IMR-90 (cell line): ENCODE data around the gene MDFI. TPM values are rescaled to one million over a fixed set of nuclear protein-coding genes. Genes with fewer than 3 reads are reported as not detected.

ENCODE experiments used
- ATAC-seq: fragments of 200-7000 bp; cut with Tn5 transposase; 2 replicates; pipeline ENCODE4 v1.9.1; 2020; ENCODE audit warnings: low read depth, mild to moderate bottlenecking, moderate library complexity
- BruUV-seq: library from RNA; stranded (reverse); fragments of 400-500 nt; replicated peaks from 2 replicates; lab custom pipeline; 2021; lab: Mats Ljungman, UMichigan
- CTCF ChIA-PET: fragments of 300-600 bp; formaldehyde crosslinking; extraction: SDS; loops from one replicate; lab custom pipeline; 2021; ENCODE audit warnings: antibody characterized with exemption; lab: Yijun Ruan, JAX
- POLR2A ChIA-PET: fragments of 300-600 bp; sonication (Branson Sonifier 250); formaldehyde crosslinking; loops from one replicate; lab custom pipeline; 2022; ENCODE audit warnings: antibody characterized with exemption; ENCODE audit not compliant: unreplicated experiment; lab: Charles Lee
- DNase-seq: peaks from one replicate; pipeline ENCODE4 v3.0.0; 2013
- H2AFZ ChIP-seq: replicated peaks from 2 replicates; pipeline ENCODE3; 2013; ENCODE audit warnings: low read length, mild to moderate bottlenecking; ENCODE audit not compliant: poor library complexity
- H2AK5ac ChIP-seq: 2 replicates; pipeline ENCODE4 v1.6.1; 2013; ENCODE audit warnings: low read depth, low read length, inconsistent platforms
- H2AK9ac ChIP-seq: replicated peaks from 2 replicates; pipeline ENCODE3; 2013; ENCODE audit warnings: mild to moderate bottlenecking, low read depth, low read length, moderate library complexity; ENCODE audit not compliant: poor library complexity
- H2BK120ac ChIP-seq: 2 replicates; pipeline ENCODE4 v1.6.1; 2013; ENCODE audit warnings: low read depth, low read length, inconsistent platforms
- H2BK15ac ChIP-seq: 3 replicates; pipeline ENCODE4 v1.6.1; 2013; ENCODE audit warnings: low read depth, low read length, inconsistent platforms
- H2BK20ac ChIP-seq: 2 replicates; pipeline ENCODE4 v1.6.1; 2013; ENCODE audit warnings: low read depth, mild to moderate bottlenecking, inconsistent platforms, low read length, moderate library complexity
- H2BK5ac ChIP-seq: 2 replicates; pipeline ENCODE4 v1.6.1; 2013; ENCODE audit warnings: mild to moderate bottlenecking, low read depth, low read length, inconsistent platforms; ENCODE audit not compliant: poor library complexity, severe bottlenecking
- H3K14ac ChIP-seq: replicated peaks from 2 replicates; pipeline ENCODE4 v1.6.1; 2013; ENCODE audit warnings: low read depth, low read length, inconsistent platforms
- H3K18ac ChIP-seq: 2 replicates; pipeline ENCODE4 v1.6.1; 2013; ENCODE audit warnings: low read depth, low read length, control low read depth
- H3K23ac ChIP-seq: 2 replicates; pipeline ENCODE4 v1.6.1; 2013; ENCODE audit warnings: low read depth, low read length, inconsistent platforms
- H3K27ac ChIP-seq: 2 replicates; pipeline ENCODE4 v1.5.1; 2013; ENCODE audit warnings: mild to moderate bottlenecking, control low read depth, low read length; ENCODE audit not compliant: insufficient read depth
- H3K27me3 ChIP-seq: 2 replicates; pipeline ENCODE4 v1.6.1; 2013; ENCODE audit warnings: low read length; ENCODE audit not compliant: control insufficient read depth, insufficient read depth
- H3K36me3 ChIP-seq: 2 replicates; pipeline ENCODE4 v1.6.1; 2013; ENCODE audit warnings: low read length, mixed read lengths; ENCODE audit not compliant: control insufficient read depth, insufficient read depth
- H3K4ac ChIP-seq: 2 replicates; pipeline ENCODE4 v1.6.1; 2013; ENCODE audit warnings: low read depth, low read length, inconsistent platforms
- H3K4me1 ChIP-seq: 2 replicates; pipeline ENCODE4 v1.6.1; 2013; ENCODE audit warnings: low read length, mixed read lengths; ENCODE audit not compliant: control insufficient read depth, insufficient read depth
- H3K4me2 ChIP-seq: 2 replicates; pipeline ENCODE4 v1.6.1; 2013; ENCODE audit warnings: low read depth, mild to moderate bottlenecking, control low read depth, low read length, moderate library complexity
- H3K4me3 ChIP-seq: 2 replicates; pipeline ENCODE4 v1.5.1; 2013; ENCODE audit warnings: low read depth, mild to moderate bottlenecking, control low read depth, low read length, moderate library complexity; ENCODE audit not compliant: insufficient read depth
- H3K56ac ChIP-seq: 2 replicates; pipeline ENCODE4 v1.6.1; 2013; ENCODE audit warnings: low read length, inconsistent platforms; ENCODE audit not compliant: insufficient read depth; ENCODE audit errors: extremely low read depth
- H3K79me1 ChIP-seq, 2 experiments: 2 replicates each; pipeline ENCODE4 v1.6.1; 2013; ENCODE audit warnings: low read length in 2 of 2, inconsistent platforms in 1 of 2, low read depth in 1 of 2
- H3K9ac ChIP-seq: 2 replicates; pipeline ENCODE4 v1.6.1; 2013; ENCODE audit warnings: low read depth, low read length, control low read depth
- H3K9me1 ChIP-seq: 2 replicates; pipeline ENCODE4 v1.6.1; 2013; ENCODE audit warnings: low read length, inconsistent platforms; ENCODE audit not compliant: insufficient read depth
- H3K9me3 ChIP-seq: 2 replicates; pipeline ENCODE4 v1.6.1; 2013; ENCODE audit warnings: low read length; ENCODE audit not compliant: control insufficient read depth, insufficient read depth
- H4K20me1 ChIP-seq: 2 replicates; pipeline ENCODE4 v1.6.1; 2013; ENCODE audit warnings: low read length, inconsistent platforms; ENCODE audit not compliant: insufficient read depth
- H4K5ac ChIP-seq: 2 replicates; pipeline ENCODE4 v1.6.1; 2013; ENCODE audit warnings: mild to moderate bottlenecking, low read depth, low read length, control low read depth
- H4K8ac ChIP-seq, 2 experiments: 2 replicates each; pipeline ENCODE4 v1.6.1; 2013; ENCODE audit warnings: low read depth in 2 of 2, low read length in 2 of 2, control low read depth in 1 of 2, inconsistent platforms in 1 of 2
- H4K91ac ChIP-seq: 2 replicates; pipeline ENCODE4 v1.6.1; 2013; ENCODE audit warnings: low read depth, low read length, inconsistent platforms; ENCODE audit not compliant: insufficient read depth
- BHLHE40 ChIP-seq: fragments of 150-350 bp; IDR thresholded peaks from 2 replicates; pipeline ENCODE4 v1.6.1; 2016; ENCODE audit warnings: mild to moderate bottlenecking, low read depth, low read length
- CHD1 ChIP-seq: IDR thresholded peaks from 2 replicates; pipeline ENCODE4 v1.6.1; 2012; ENCODE audit warnings: low read depth, low read length, improper control_type of control experiment
- FOS ChIP-seq: fragments of 150-350 bp; IDR thresholded peaks from 2 replicates; pipeline ENCODE4 v1.6.1; 2016; ENCODE audit warnings: low read depth, low read length
- MAFK ChIP-seq: IDR thresholded peaks from 2 replicates; pipeline ENCODE4 v1.6.1; 2012; ENCODE audit warnings: low read depth, low read length, improper control_type of control experiment
- MXI1 ChIP-seq: IDR thresholded peaks from 2 replicates; pipeline ENCODE4 v1.6.1; 2012; ENCODE audit warnings: low read depth, mild to moderate bottlenecking, low read length, moderate library complexity, borderline replicate concordance
- POLR2A ChIP-seq: IDR thresholded peaks from 2 replicates; pipeline ENCODE4 v1.6.1; 2012; ENCODE audit warnings: mild to moderate bottlenecking, low read depth, low read length
- RAD21 ChIP-seq: IDR thresholded peaks from 2 replicates; pipeline ENCODE4 v1.6.1; 2012; ENCODE audit warnings: low read length, improper control_type of control experiment
- RCOR1 ChIP-seq: IDR thresholded peaks from 2 replicates; pipeline ENCODE4 v1.6.1; 2012; ENCODE audit warnings: mild to moderate bottlenecking, low read length, improper control_type of control experiment; ENCODE audit not compliant: insufficient replicate concordance
- RFX5 ChIP-seq: IDR thresholded peaks from 2 replicates; pipeline ENCODE4 v1.8.0; 2012; ENCODE audit warnings: low read depth, mild to moderate bottlenecking, low read length, moderate library complexity
- WGBS, 2 experiments: methylation state at CpG; one replicate each; pipeline versions ENCODE4 v1.1.5 to v1.1.7; 2013; ENCODE audit warnings: missing lambda C conversion rate in 2 of 2; ENCODE audit not compliant: insufficient read length in 1 of 2; ENCODE audit errors: extremely low coverage in 2 of 2; 5-methylcytosine and 5-hydroxymethylcytosine counted together
- dilution Hi-C: fragments of 300-500 bp; cut with HindIII; formaldehyde crosslinking; loops from one replicate; pipeline ENCODE4 v1.14.3; 2018; ENCODE audit warnings: low sequenced_read_pairs; ENCODE audit not compliant: unreplicated experiment
- in situ Hi-C: fragments of 300-500 bp; cut with MboI; formaldehyde crosslinking; loops from 3 replicates; pipeline ENCODE4 v1.14.3; 2019; ENCODE audit warnings: low sequenced_read_pairs, inconsistent platforms, mixed read lengths
- intact Hi-C: fragments of 100-400 bp; cut with micrococcal nuclease; formaldehyde crosslinking; loops from 2 replicates; pipeline ENCODE4 v1.10.0; 2022
- polyA plus RNA-seq, 3 experiments: library from polyadenylated mRNA; depleted of rRNA; stranded (reverse); fragments of >200 nt; gene quantifications; 2 replicates each; pipeline ENCODE4 v1.2.3, GENCODE V29; 2012; ENCODE audit warnings: low replicate concordance in 1 of 3
- total RNA-seq: library from RNA; depleted of rRNA; stranded (reverse); fragments of >200 nt; gene quantifications from 2 replicates; pipeline ENCODE4 v1.2.3, GENCODE V29; 2012
- TF ChIP-seq, protein P1 (sequence below): fragments of 150-350 bp; IDR thresholded peaks from 2 replicates; pipeline ENCODE4 v1.6.1; 2017; ENCODE audit warnings: mild to moderate bottlenecking, antibody characterized with exemption, low read length, low read depth
- TF ChIP-seq, protein P2 (sequence below): conservative IDR thresholded peaks from 2 replicates; pipeline ENCODE4 v1.5.1; 2012; ENCODE audit warnings: mild to moderate bottlenecking, low read depth, low read length, improper control_type of control experiment

MDFI gene
- total and polyA plus RNA-seq, 2 of the 4 experiments (the other 2 are of a cell fraction), result 0.18 to 0.29 TPM

DNA sequence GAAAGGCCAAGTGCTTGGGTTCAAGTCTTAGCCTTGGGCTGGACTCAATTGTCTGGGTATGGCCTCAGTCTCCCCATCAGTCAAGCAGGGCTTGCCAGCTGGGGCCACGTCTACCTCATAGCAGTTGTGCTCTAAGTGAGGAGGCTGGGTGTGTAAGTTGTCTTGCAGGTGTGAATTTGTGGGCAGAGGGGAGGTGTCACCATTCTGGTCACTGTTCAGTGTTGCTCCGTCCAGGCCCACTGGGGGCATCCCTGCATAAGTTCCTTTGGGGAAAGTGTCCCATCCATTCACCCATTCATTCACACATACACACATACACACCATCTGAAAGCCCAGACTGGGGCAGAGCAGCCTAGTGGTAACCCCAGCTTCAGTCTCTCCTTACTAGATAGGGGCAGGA is 60.8 kb downstream of the MDFI start:
- H2BK5ac ChIP-seq, result peak overlapping the region; percentile 76
- H4K5ac ChIP-seq, result peak overlapping the region; percentile 38
- peak overlapping the region; percentile 64 to 80 for H4K8ac ChIP-seq
- no peaks in the 10 kb centered on the region; the same call in 1 of the 2 replicates for H3K27me3 ChIP-seq
- H2BK15ac ChIP-seq, result peak overlapping the region; percentile 33; the same call in 2 of the 3 replicates
- peaks cover 4% of the 10 kb centered on the region; the same call in 1 of the 2 replicates for H3K9me1 ChIP-seq
- H2AFZ ChIP-seq, result peak overlapping the region; percentile 58
- peak overlapping the region; percentile 47 for H2AK9ac ChIP-seq
- no peak overlapping the region for H3K4me2 ChIP-seq
- CTCF ChIA-PET, result interaction anchor here (0.6 to 0.7 kb wide), 2 partner anchors 76 to 133 kb away, joined by 3 read pairs; no protein-coding TSS in a partner anchor
- no peaks in the 10 kb centered on the region for H3K36me3 ChIP-seq
- H3K4me3 ChIP-seq, result no peak overlapping the region
- BruUV-seq, result no TSS peak
- TF ChIP-seq MAFK (no peak), POLR2A (no peak), RCOR1 (no peak), RFX5 (no peak), MXI1 (no peak), RAD21 (no peak), CHD1 (no peak), BHLHE40 (no peak), FOS (no peak)
- TF ChIP-seq, protein P1, sequence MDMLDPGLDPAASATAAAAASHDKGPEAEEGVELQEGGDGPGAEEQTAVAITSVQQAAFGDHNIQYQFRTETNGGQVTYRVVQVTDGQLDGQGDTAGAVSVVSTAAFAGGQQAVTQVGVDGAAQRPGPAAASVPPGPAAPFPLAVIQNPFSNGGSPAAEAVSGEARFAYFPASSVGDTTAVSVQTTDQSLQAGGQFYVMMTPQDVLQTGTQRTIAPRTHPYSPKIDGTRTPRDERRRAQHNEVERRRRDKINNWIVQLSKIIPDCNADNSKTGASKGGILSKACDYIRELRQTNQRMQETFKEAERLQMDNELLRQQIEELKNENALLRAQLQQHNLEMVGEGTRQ, result no peak
- TF ChIP-seq, protein P2, sequence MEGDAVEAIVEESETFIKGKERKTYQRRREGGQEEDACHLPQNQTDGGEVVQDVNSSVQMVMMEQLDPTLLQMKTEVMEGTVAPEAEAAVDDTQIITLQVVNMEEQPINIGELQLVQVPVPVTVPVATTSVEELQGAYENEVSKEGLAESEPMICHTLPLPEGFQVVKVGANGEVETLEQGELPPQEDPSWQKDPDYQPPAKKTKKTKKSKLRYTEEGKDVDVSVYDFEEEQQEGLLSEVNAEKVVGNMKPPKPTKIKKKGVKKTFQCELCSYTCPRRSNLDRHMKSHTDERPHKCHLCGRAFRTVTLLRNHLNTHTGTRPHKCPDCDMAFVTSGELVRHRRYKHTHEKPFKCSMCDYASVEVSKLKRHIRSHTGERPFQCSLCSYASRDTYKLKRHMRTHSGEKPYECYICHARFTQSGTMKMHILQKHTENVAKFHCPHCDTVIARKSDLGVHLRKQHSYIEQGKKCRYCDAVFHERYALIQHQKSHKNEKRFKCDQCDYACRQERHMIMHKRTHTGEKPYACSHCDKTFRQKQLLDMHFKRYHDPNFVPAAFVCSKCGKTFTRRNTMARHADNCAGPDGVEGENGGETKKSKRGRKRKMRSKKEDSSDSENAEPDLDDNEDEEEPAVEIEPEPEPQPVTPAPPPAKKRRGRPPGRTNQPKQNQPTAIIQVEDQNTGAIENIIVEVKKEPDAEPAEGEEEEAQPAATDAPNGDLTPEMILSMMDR, result no peak
- dilution Hi-C loops (no loop called here), intact Hi-C loops (loop anchor here (5.0 kb wide), 1 partner anchor 78 kb away; the partner anchor contains the start of gene FRS3), in situ Hi-C loops (no loop called here)
- peak overlapping the region; percentile 16 for H3K18ac ChIP-seq
- H3K4me1 ChIP-seq, result peaks cover 12% of the 10 kb centered on the region
- peak overlapping the region; percentile 30 for H3K23ac ChIP-seq
- H3K9ac ChIP-seq, result peak overlapping the region; percentile 10; the same call in 1 of the 2 replicates
- H4K20me1 ChIP-seq, result no peaks in the 10 kb centered on the region; the same call in 1 of the 2 replicates
- no peaks in the 10 kb centered on the region for H3K79me1 ChIP-seq
- peak overlapping the region; percentile 46 for H2BK120ac ChIP-seq
- H3K27ac ChIP-seq, result peak overlapping the region; percentile 65
- WGBS, 2 experiments, result no CpG with 5 or more reads among the region's 2 CpGs
- H4K91ac ChIP-seq, result peak overlapping the region; percentile 72
- H3K56ac ChIP-seq, result no peak overlapping the region
- no peaks in the 10 kb centered on the region for H3K9me3 ChIP-seq
- DNase-seq (no peak), ATAC-seq (no peak)
- H3K14ac ChIP-seq, result peak overlapping the region; percentile 49
- POLR2A ChIA-PET, result no interaction called here
- H3K4ac ChIP-seq, result peak overlapping the region; percentile 34
- peak overlapping the region; percentile 63 for H2BK20ac ChIP-seq
- H2AK5ac ChIP-seq, result peak overlapping the region; percentile 66
